HEK293 (cell line): ENCODE results near the gene CDPF1.

ENCODE experiments used
- BCL11B ChIP-seq: fragments of 450-650 bp; formaldehyde crosslinking; IDR thresholded peaks from 2 replicates; pipeline ENCODE4 v1.5.1; 2016; ENCODE audit warnings: low read depth, missing biosample characterization, missing genetic modification characterization
- EGR2 ChIP-seq: fragments of 450-650 bp; formaldehyde crosslinking; IDR thresholded peaks from 2 replicates; pipeline ENCODE4 v1.5.1; 2016; ENCODE audit warnings: low read depth, missing biosample characterization, missing genetic modification characterization
- IKZF3 ChIP-seq: fragments of 450-650 bp; IDR thresholded peaks from 2 replicates; pipeline ENCODE4 v1.5.0; 2018; ENCODE audit warnings: missing biosample characterization, mild to moderate bottlenecking, missing genetic modification characterization, moderate library complexity
- PRDM4 ChIP-seq: fragments of 450-650 bp; formaldehyde crosslinking; IDR thresholded peaks from 2 replicates; pipeline ENCODE4 v1.5.1; 2017; ENCODE audit warnings: missing biosample characterization, missing genetic modification characterization
- PRDM6 ChIP-seq: fragments of 450-650 bp; formaldehyde crosslinking; IDR thresholded peaks from 2 replicates; pipeline ENCODE4 v1.5.1; 2017; ENCODE audit warnings: missing biosample characterization, missing genetic modification characterization
- REST ChIP-seq: fragments of 450-650 bp; formaldehyde crosslinking; IDR thresholded peaks from 2 replicates; pipeline ENCODE4 v1.5.1; 2016; ENCODE audit warnings: missing biosample characterization, missing genetic modification characterization
- SCRT1 ChIP-seq: fragments of 450-650 bp; formaldehyde crosslinking; IDR thresholded peaks from 2 replicates; pipeline ENCODE4 v1.5.1; 2016; ENCODE audit warnings: missing biosample characterization, missing genetic modification characterization, borderline replicate concordance
- SP3 ChIP-seq: fragments of 450-650 bp; formaldehyde crosslinking; IDR thresholded peaks from 2 replicates; pipeline ENCODE4 v1.5.1; 2016; ENCODE audit warnings: missing biosample characterization, missing genetic modification characterization
- SP7 ChIP-seq: fragments of 450-650 bp; formaldehyde crosslinking; IDR thresholded peaks from 2 replicates; pipeline ENCODE4 v1.5.1; 2016; ENCODE audit warnings: missing biosample characterization, missing genetic modification characterization
- ZFP69B ChIP-seq: fragments of 450-650 bp; formaldehyde crosslinking; IDR thresholded peaks from 2 replicates; pipeline ENCODE4 v1.5.1; 2016; ENCODE audit warnings: missing biosample characterization, missing genetic modification characterization
- ZNF133 ChIP-seq: fragments of 450-650 bp; formaldehyde crosslinking; IDR thresholded peaks from 2 replicates; pipeline ENCODE4 v1.5.1; 2016; ENCODE audit warnings: missing biosample characterization, missing genetic modification characterization
- ZNF140 ChIP-seq: fragments of 450-650 bp; formaldehyde crosslinking; IDR thresholded peaks from 2 replicates; pipeline ENCODE4 v1.5.1; 2016; ENCODE audit warnings: missing biosample characterization, missing genetic modification characterization
- ZNF169 ChIP-seq: fragments of 450-650 bp; formaldehyde crosslinking; IDR thresholded peaks from 2 replicates; pipeline ENCODE4 v1.5.1; 2016; ENCODE audit warnings: missing biosample characterization, missing genetic modification characterization
- ZNF274 ChIP-seq, 2 experiments: fragments of 200-500 bp in 1 of 2; fragments of 450-650 bp in 1 of 2; sonication (Bioruptor generic) in 1 of 2; formaldehyde crosslinking in 1 of 2; IDR thresholded peaks; 2 replicates each; pipeline versions ENCODE4 v1.5.1 to v1.6.1; 2014 to 2016; ENCODE audit warnings: borderline replicate concordance in 1 of 2, inconsistent platforms in 1 of 2, low read length in 1 of 2, missing biosample characterization in 1 of 2, missing genetic modification characterization in 1 of 2
- ZNF341 ChIP-seq: fragments of 450-650 bp; formaldehyde crosslinking; IDR thresholded peaks from 2 replicates; pipeline ENCODE4; 2016; ENCODE audit warnings: low read depth, missing biosample characterization, missing genetic modification characterization
- ZNF366 ChIP-seq: fragments of 450-650 bp; formaldehyde crosslinking; conservative IDR thresholded peaks from 2 replicates; pipeline ENCODE4 v1.5.1; 2016; ENCODE audit warnings: missing biosample characterization, missing genetic modification characterization
- ZNF423 ChIP-seq: fragments of 450-650 bp; formaldehyde crosslinking; IDR thresholded peaks from 2 replicates; pipeline ENCODE4 v1.5.1; 2016; ENCODE audit warnings: missing biosample characterization, missing genetic modification characterization
- ZNF501 ChIP-seq: fragments of 450-650 bp; formaldehyde crosslinking; IDR thresholded peaks from 2 replicates; pipeline ENCODE4 v1.5.1; 2016; ENCODE audit warnings: missing biosample characterization, missing genetic modification characterization
- ZNF514 ChIP-seq: fragments of 450-650 bp; formaldehyde crosslinking; IDR thresholded peaks from 2 replicates; pipeline ENCODE4 v1.5.1; 2016; ENCODE audit warnings: missing biosample characterization, missing genetic modification characterization
- ZNF529 ChIP-seq: fragments of 450-650 bp; formaldehyde crosslinking; IDR thresholded peaks from 2 replicates; pipeline ENCODE4 v1.5.1; 2017; ENCODE audit warnings: missing genetic modification characterization, missing biosample characterization; ENCODE audit not compliant: insufficient replicate concordance
- ZNF785 ChIP-seq: fragments of 450-650 bp; formaldehyde crosslinking; IDR thresholded peaks from 2 replicates; pipeline ENCODE4 v1.5.1; 2016; ENCODE audit warnings: missing biosample characterization, missing genetic modification characterization
- TF ChIP-seq, protein P1 (sequence below): fragments of 450-650 bp; formaldehyde crosslinking; IDR thresholded peaks from 2 replicates; pipeline ENCODE4 v1.5.1; 2017; ENCODE audit warnings: missing biosample characterization, missing genetic modification characterization
- TF ChIP-seq, protein P2 (sequence below): fragments of 450-650 bp; formaldehyde crosslinking; IDR thresholded peaks from 2 replicates; pipeline ENCODE4 v1.5.0; 2017; ENCODE audit warnings: missing biosample characterization, missing genetic modification characterization, borderline replicate concordance
- TF ChIP-seq, protein P3 (sequence below): fragments of 450-650 bp; formaldehyde crosslinking; IDR thresholded peaks from 2 replicates; pipeline ENCODE4 v1.5.1; 2017; ENCODE audit warnings: missing biosample characterization, mild to moderate bottlenecking, missing genetic modification characterization, moderate library complexity

CDPF1 gene

GRCh38 chr22:46297151-46297812 lies 47.2 kb upstream of the CDPF1 start (continued):
- TF ChIP-seq ZNF501 (tag by site-specific recombination) (peak; percentile 39; the same call in 1 of the 2 replicates), PRDM6 (tag by site-specific recombination) (no peak), SP3 (tag by site-specific recombination) (no peak), IKZF3 (tag by site-specific recombination) (no peak), ZNF140 (tag by site-specific recombination) (no peak), EGR2 (no peak), ZFP69B (tag by site-specific recombination) (0 out of 2 replicates have a peak, but pooled peaks have one; percentile 3), ZNF785 (tag by site-specific recombination) (no peak), ZNF341 (tag by site-specific recombination) (no peak), SP7 (tag by site-specific recombination) (no peak), ZNF514 (tag by site-specific recombination) (no peak), ZNF366 (tag by site-specific recombination) (no peak), PRDM4 (tag by site-specific recombination) (no peak), ZNF274 (IDR thresholded peaks at IDR 0.05; ENCODE audit: low read length) (no peak), ZNF274 (tag by site-specific recombination; IDR thresholded peaks at IDR 0.05; ENCODE audit: borderline replicate concordance) (no peak), REST (tag by site-specific recombination) (no peak), ZNF133 (tag by site-specific recombination) (no peak), SCRT1 (tag by site-specific recombination) (no peak), BCL11B (tag by site-specific recombination) (0 out of 2 replicates have a peak, but pooled peaks have one; percentile 38), ZNF529 (tag by site-specific recombination) (no peak), ZNF169 (no peak), ZNF423 (no peak)
- TF ChIP-seq, protein P1, sequence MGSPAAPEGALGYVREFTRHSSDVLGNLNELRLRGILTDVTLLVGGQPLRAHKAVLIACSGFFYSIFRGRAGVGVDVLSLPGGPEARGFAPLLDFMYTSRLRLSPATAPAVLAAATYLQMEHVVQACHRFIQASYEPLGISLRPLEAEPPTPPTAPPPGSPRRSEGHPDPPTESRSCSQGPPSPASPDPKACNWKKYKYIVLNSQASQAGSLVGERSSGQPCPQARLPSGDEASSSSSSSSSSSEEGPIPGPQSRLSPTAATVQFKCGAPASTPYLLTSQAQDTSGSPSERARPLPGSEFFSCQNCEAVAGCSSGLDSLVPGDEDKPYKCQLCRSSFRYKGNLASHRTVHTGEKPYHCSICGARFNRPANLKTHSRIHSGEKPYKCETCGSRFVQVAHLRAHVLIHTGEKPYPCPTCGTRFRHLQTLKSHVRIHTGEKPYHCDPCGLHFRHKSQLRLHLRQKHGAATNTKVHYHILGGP (tag by site-specific recombination), result no peak
- TF ChIP-seq, protein P2, sequence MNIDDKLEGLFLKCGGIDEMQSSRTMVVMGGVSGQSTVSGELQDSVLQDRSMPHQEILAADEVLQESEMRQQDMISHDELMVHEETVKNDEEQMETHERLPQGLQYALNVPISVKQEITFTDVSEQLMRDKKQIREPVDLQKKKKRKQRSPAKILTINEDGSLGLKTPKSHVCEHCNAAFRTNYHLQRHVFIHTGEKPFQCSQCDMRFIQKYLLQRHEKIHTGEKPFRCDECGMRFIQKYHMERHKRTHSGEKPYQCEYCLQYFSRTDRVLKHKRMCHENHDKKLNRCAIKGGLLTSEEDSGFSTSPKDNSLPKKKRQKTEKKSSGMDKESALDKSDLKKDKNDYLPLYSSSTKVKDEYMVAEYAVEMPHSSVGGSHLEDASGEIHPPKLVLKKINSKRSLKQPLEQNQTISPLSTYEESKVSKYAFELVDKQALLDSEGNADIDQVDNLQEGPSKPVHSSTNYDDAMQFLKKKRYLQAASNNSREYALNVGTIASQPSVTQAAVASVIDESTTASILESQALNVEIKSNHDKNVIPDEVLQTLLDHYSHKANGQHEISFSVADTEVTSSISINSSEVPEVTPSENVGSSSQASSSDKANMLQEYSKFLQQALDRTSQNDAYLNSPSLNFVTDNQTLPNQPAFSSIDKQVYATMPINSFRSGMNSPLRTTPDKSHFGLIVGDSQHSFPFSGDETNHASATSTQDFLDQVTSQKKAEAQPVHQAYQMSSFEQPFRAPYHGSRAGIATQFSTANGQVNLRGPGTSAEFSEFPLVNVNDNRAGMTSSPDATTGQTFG, result no peak
- TF ChIP-seq, protein P3, sequence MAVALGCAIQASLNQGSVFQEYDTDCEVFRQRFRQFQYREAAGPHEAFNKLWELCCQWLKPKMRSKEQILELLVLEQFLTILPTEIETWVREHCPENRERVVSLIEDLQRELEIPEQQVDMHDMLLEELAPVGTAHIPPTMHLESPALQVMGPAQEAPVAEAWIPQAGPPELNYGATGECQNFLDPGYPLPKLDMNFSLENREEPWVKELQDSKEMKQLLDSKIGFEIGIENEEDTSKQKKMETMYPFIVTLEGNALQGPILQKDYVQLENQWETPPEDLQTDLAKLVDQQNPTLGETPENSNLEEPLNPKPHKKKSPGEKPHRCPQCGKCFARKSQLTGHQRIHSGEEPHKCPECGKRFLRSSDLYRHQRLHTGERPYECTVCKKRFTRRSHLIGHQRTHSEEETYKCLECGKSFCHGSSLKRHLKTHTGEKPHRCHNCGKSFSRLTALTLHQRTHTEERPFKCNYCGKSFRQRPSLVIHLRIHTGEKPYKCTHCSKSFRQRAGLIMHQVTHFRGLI (tag by site-specific recombination), result no peak
